ENCODE data around the gene PRICKLE1. TPM values are rescaled to one million over a fixed set of nuclear protein-coding genes. Genes with fewer than 3 reads are reported as not detected.

PRICKLE1 gene
- total RNA-seq, 4 donors from 2014 or later = 0.19 to 8.0 (median 2.7) TPM

DNA sequence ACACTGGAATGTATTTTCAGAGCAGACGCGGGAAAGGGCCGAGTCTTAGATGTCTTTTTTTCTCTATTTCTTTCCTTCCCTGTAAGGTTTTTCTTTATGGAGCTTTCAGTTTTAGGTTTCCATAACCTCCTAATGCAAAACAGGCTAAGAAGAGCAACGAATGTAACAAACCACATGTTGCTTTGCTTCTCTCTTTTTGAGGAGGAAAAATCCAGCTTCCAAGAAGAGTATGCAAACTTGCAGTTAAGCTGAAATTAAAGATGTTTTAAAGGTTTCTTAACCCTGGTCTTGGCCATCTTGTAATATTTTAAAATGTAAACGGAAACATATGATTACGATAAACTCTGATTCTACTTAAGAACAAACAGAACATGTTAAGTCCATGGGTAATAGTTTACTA lies 86.9 kb downstream of the PRICKLE1 start:
- H3K4me1 ChIP-seq = no peaks in the 10 kb centered on the region
- intact Hi-C loops (cut with DNase I) = no loop called here
- H3K4me3 ChIP-seq = no peak overlapping the region
- no peaks in the 10 kb centered on the region for H3K36me3 ChIP-seq
- H3K27ac ChIP-seq = no peak overlapping the region
- 66 to 83% methylated on average over 6 of the region's 6 CpGs for WGBS, 2 donors
- H3K27me3 ChIP-seq = no peaks in the 10 kb centered on the region
- H3K9me3 ChIP-seq = no peaks in the 10 kb centered on the region
- no peak for DNase-seq
- no peak for TF ChIP-seq POLR2A (IDR thresholded peaks at IDR 0.05)
- TF ChIP-seq, protein P1, sequence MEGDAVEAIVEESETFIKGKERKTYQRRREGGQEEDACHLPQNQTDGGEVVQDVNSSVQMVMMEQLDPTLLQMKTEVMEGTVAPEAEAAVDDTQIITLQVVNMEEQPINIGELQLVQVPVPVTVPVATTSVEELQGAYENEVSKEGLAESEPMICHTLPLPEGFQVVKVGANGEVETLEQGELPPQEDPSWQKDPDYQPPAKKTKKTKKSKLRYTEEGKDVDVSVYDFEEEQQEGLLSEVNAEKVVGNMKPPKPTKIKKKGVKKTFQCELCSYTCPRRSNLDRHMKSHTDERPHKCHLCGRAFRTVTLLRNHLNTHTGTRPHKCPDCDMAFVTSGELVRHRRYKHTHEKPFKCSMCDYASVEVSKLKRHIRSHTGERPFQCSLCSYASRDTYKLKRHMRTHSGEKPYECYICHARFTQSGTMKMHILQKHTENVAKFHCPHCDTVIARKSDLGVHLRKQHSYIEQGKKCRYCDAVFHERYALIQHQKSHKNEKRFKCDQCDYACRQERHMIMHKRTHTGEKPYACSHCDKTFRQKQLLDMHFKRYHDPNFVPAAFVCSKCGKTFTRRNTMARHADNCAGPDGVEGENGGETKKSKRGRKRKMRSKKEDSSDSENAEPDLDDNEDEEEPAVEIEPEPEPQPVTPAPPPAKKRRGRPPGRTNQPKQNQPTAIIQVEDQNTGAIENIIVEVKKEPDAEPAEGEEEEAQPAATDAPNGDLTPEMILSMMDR (IDR thresholded peaks at IDR 0.05) = no peak

DNA sequence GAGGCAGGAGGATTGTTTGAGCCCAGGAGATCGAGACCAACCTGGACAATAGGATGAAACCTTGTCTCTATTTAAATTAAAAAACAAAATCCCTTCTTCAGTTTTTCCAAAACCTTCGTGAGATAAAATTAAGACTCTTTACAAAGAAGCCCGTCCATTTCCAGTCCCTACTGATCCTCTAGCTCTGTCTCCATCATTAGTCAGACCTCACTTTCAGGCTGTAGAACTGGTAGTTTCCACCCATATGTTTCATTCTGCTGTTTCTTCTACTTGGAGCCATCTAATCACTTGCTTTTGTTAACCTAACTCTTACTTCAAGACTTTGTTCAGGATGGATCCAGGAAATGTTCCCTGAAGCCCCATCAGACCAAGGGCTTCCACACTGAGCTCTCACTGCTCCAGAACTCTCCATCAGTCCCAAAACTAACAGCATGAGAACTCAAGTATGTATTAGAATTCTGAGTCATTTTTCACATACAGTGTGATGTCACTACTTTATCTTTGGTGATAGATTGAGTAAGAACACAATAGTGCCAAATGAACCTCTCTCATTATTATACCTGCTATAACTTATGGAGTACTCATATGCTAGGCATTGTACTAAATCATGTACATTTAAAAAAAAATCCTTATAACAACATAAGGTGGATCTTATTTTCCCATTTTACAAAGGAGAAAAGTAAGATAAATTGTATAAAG lies 90.8 kb downstream of the PRICKLE1 start:
- no peak overlapping the region for H3K4me3 ChIP-seq
- intact Hi-C loops (cut with DNase I) = no loop called here
- DNase-seq = no peak
- no peaks in the 10 kb centered on the region for H3K36me3 ChIP-seq
- TF ChIP-seq, protein P1 (IDR thresholded peaks at IDR 0.05) = no peak
- no peak for TF ChIP-seq POLR2A (IDR thresholded peaks at IDR 0.05)
- no peak overlapping the region for H3K27ac ChIP-seq
- H3K4me1 ChIP-seq = no peaks in the 10 kb centered on the region
- WGBS, 2 donors = 78 to 94% methylated on average over 3 of the region's 3 CpGs
- H3K27me3 ChIP-seq = no peaks in the 10 kb centered on the region
- no peaks in the 10 kb centered on the region for H3K9me3 ChIP-seq

DNA sequence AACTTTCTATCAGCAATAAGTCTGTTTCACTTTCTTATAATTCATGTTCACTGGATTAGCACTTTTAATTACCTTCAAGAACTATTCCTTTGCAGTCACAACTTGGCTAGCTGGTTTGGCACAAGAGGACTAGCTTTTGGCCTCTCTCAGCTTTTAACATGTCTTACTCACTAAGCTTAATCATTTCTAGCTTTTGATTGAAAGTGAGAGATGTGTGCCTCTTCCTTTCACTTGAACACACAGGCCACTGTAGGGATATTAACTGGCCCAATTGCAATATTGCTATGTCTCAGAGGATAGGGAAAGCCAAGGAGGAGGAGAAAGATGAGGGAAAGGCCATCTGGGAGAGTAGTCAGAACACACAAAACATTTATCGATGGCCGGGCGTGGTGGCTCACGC lies 92.7 kb downstream of the PRICKLE1 start:
- no peak for DNase-seq
- TF ChIP-seq, protein P1 (IDR thresholded peaks at IDR 0.05) = no peak
- no peak for TF ChIP-seq POLR2A (IDR thresholded peaks at IDR 0.05)

DNA sequence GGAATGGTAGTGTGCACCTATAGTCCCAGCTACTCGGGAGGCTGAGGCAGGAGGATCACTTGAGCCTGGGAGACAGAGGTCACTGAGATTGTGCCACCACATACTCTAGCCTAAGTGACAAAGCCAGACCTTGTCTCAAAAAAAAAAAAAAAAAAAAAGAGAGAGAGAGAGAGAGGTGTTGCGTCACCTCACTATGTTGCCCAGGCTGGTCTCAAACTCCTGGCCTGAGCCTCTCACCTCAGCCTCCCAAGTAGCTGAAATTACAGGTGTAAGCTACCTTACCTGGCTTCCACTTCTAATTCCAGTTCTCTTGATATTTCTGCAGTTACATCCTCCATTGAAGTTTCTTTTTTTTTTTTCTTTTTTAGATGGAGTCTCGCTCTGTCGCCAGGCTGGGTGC lies 94.3 kb downstream of the PRICKLE1 start:
- intact Hi-C loops (cut with DNase I) = no loop called here
- Histone ChIP-seq H3K4me1 (no peaks in the 10 kb centered on the region), H3K27me3 (no peaks in the 10 kb centered on the region), H3K36me3 (no peaks in the 10 kb centered on the region), H3K9me3 (no peaks in the 10 kb centered on the region), H3K4me3 (no peak overlapping the region), H3K27ac (no peak overlapping the region)
- DNase-seq = no peak
- WGBS, 2 donors = 71 to 100% methylated on average over 3 to 4 of the region's 4 CpGs
- no peak for TF ChIP-seq POLR2A (IDR thresholded peaks at IDR 0.05)
- TF ChIP-seq, protein P1 (IDR thresholded peaks at IDR 0.05) = no peak

More for the DNA sequence above, 92.7 kb downstream of the PRICKLE1 start:
- intact Hi-C loops (cut with DNase I) = no loop called here
- H3K9me3 ChIP-seq = no peaks in the 10 kb centered on the region
- no peaks in the 10 kb centered on the region for H3K4me1 ChIP-seq
- WGBS, 2 donors = 86 to 100% methylated on average over 1 to 4 of the region's 4 CpGs
- no peak overlapping the region for H3K27ac ChIP-seq
- no peaks in the 10 kb centered on the region for H3K27me3 ChIP-seq
- no peaks in the 10 kb centered on the region for H3K36me3 ChIP-seq
- no peak overlapping the region for H3K4me3 ChIP-seq

DNA sequence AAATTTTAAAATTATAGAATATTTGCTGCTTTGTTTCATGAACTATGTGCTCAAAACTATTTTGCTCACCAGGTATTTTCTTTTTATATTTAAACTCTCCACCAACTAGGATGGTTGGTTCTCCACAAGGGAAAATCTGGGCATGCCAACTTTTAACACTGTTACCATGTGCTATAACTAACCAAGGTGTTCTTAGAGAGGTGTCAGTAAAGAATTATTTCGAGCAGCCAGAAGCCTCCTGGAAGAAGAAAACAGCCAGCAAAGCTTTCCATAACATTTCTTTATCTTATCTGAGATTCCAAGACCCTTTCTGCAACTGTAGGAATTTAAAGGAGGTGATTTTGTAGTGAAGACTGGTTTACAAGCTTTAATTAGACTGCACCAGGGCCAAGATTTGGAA lies 97.3 kb downstream of the PRICKLE1 start:
- TF ChIP-seq POLR2A (IDR thresholded peaks at IDR 0.05) = no peak
- TF ChIP-seq, protein P1 (IDR thresholded peaks at IDR 0.05) = no peak
- no peak overlapping the region for H3K4me3 ChIP-seq
- 70 to 73% methylated on average over 1 of the region's 1 CpG for WGBS, 2 donors
- H3K27ac ChIP-seq = no peak overlapping the region
- no peak for DNase-seq
- no peaks in the 10 kb centered on the region for H3K4me1 ChIP-seq
- intact Hi-C loops (cut with DNase I) = no loop called here
- no peaks in the 10 kb centered on the region for H3K36me3 ChIP-seq
- no peaks in the 10 kb centered on the region for H3K9me3 ChIP-seq
- H3K27me3 ChIP-seq = peaks cover 0 to 4% (median 0%) of the 10 kb centered on the region in 4 donors
